ENCODE data around the gene SNCA.

Gene SNCA

DNA sequence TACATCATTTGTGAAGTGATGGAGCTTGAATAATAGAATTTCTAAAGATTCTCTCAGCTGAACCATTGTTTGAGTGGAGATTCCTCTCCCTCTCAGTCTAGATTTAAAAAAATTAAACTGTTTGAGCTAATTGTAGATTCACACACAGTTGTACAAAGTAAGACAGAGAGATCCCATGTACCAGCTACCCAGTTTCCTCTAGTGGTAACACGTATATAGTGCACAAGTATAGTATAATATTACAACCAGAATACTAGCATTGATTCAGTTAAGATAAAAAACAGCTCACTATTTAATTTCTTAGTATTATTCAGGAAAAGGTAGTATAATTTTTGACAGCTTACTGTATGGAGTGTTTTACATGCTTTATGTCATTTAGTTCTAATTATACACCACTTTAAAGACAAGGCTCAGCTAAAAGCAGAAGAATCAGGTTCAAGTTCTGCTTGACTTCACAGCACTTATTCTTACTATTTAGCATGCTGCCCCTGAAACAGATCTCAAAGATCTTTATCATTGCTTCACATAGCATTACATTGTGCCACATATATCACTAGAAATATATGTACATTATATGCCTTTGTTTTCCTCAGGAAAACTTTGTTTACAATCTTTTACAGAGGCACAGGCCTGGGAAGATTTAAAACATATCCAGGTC is 136.1 kb downstream of the SNCA start:
- DNase-seq, result no peak

DNA sequence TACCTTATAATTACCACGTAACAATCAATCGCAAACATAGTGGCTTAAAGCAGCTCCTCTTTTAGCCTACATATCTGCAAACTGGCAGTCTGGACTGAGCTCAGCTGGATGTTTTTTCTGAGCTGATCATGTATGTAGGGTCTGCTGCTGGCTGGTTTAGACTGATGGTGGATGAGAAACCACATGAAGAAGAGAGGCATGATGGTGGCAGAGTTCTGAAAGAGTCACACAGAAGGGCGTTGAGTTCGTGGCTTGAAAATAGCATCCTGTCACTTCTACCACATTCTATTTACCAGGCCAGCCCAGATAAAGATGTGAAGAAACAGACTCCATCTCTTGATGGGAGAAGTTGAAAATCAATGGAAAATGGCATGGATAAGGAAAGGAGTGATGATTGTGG is 151.3 kb downstream of the SNCA start:
- DNase-seq, result no peak

DNA sequence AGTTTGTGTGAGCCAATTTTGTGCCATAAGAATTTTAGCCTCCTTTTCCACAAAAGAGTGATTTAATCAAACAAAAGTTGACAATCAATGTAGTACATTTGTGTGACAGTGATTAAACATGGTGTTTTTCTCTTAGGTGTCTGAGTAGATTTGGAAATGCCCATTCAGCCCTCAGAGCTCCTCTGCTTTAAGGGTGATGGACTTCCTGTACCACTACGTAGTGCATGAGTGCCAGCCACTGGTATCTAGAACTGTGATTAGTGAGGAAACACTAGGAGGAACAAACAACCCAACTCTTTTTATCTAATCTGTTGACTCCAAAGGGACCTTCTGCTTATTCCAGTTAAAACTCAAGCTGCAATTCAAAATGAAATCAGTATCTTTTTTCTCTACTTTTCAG is 151.7 kb downstream of the SNCA start:
- DNase-seq, result no peak

DNA sequence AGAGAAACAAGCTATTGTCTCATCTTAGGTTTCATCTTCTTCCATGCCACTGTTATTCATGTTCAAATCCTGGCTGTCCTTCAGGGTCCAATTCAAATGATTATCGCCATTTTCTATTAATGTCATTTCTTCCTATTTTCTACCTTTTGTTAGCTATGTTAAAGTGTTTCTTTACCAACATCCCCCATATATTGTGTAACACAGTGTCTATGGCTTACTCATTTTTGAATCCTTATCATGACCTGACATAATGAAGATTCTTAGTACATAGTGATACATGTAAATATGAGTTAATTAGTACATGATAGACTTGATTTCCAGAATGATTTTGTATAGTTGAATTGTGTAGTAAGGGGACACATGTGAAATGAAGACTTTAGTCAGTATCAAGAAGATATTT is 152.4 kb downstream of the SNCA start:
- no peak for DNase-seq

DNA sequence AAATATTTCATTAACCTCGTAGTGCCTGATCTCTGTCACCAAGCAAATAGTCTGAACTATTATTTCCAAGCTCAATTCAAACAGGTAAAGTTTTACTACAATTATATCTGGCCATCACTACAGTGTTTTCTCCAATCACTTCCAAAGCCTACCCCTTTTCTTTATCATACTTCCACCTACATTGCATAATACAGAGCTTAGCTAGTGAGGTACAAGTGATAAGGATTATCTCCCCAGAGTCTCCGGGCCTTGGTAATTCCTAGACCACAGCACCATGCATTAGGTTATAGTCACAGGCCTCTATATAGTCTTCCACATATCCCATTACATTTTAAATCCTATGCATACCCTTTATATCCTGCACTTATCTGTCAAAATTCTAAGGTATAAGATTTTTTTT is 154.2 kb downstream of the SNCA start:
- DNase-seq, result no peak

DNA sequence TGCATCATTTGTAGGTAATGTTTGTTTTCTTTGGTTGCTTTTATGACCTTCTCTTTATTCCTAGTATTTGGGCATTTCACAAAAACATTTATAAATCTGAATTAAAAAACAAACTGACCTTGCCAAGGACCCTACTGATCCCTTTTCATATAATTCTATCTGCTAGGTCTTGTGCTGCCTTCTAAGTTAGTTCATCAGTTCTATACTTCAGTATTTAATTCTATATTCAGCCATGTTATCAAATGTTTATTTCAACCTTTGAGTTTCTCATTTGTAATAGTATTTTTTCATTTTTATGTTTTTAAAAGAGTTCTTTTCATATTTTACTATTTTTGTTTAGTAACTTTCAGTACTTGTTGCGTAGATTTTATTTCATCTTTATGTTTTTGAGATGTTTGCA is 155.3 kb downstream of the SNCA start:
- DNase-seq, result no peak

DNA sequence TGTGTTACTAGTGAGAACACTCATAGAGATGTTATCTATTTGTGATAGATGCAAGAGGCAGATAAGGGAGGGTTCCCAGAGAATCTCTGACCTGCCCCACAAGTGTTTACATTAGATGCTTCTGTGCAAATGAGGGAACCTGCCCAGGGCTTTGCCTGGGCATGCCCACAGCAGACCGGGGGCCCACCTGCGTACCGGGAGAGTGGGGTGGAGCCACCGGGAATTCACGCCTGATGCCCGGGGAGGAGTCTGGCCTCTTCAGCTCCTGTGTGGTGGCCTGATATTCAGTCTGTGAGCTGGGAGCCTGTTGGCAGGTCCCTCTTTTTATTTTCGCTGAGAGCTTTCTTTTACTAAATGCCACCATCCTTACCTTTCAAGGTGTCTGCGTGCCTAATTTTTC is 155.7 kb downstream of the SNCA start:
- no peak for DNase-seq

DNA sequence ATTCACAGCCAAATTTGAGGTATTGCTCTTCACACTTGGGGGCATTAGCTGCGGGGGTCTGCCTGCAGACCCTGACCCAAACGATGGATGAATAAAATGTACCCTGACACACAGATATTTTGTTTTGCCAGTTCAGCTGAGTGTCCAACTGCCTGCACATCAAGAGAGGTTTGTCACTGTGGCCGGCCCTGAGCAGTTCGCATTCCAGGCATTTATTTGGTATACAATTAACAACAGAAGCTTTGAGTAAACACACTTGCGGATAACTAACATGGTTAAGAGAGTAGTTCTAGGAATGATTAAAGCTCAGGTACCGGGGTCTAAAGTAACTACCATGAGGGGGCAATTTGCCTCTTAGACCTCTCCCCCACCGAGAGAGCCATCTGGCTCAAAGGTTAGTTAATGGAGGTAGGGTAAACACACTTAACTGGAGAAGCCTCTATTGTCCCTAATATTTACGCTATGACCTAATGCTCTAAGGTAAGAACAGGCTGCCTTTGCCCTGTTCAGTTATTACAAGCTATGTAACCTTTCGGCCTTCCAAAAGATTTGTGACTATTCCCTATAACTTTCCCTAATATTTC is 162.0 kb downstream of the SNCA start:
- DNase-seq, result peak; percentile 51
